Smooth muscle cell (in vitro differentiated cells): Measurements from ENCODE around the gene FEM1C. TPM values are rescaled to one million over a fixed set of nuclear protein-coding genes. Genes with fewer than 3 reads are reported as not detected.

Source experiments
- DNase-seq: peaks from one replicate; lab custom pipeline; 2025; ENCODE audit not compliant: unreplicated experiment; lab: John Stamatoyannopoulos, UW
- H2AFZ ChIP-seq: fragments of 200-600 bp; sonication (generic); 2 replicates; pipeline ENCODE4 v1.6.0; 2016; ENCODE audit warnings: antibody characterized with exemption, low read depth, mild to moderate bottlenecking
- H3F3A ChIP-seq: fragments of 200-600 bp; sonication (generic); 2 replicates; pipeline ENCODE4 v1.6.0; 2017; ENCODE audit warnings: antibody characterized with exemption, low read depth
- H3K27ac ChIP-seq: fragments of 200-600 bp; sonication (generic); 2 replicates; pipeline ENCODE4 v1.5.1; 2016; ENCODE audit warnings: low read depth, mild to moderate bottlenecking
- H3K27me3 ChIP-seq: fragments of 200-600 bp; sonication (generic); 2 replicates; pipeline ENCODE4 v1.6.1; 2016; ENCODE audit warnings: low read depth, mild to moderate bottlenecking
- H3K36me3 ChIP-seq: fragments of 200-600 bp; sonication (generic); 2 replicates; pipeline ENCODE4 v1.5.1; 2016; ENCODE audit warnings: low read depth
- H3K4me1 ChIP-seq: fragments of 200-600 bp; sonication (generic); 2 replicates; pipeline ENCODE4 v1.5.1; 2016; ENCODE audit warnings: low read depth
- H3K4me2 ChIP-seq: fragments of 200-600 bp; sonication (generic); 2 replicates; pipeline ENCODE4 v1.6.0; 2016; ENCODE audit warnings: mild to moderate bottlenecking
- H3K4me3 ChIP-seq: fragments of 200-600 bp; sonication (generic); 2 replicates; pipeline ENCODE4 v1.5.1; 2016; ENCODE audit warnings: mild to moderate bottlenecking
- H3K79me2 ChIP-seq: fragments of 200-600 bp; sonication (generic); 2 replicates; pipeline ENCODE4 v1.6.0; 2016; ENCODE audit warnings: low read depth, mild to moderate bottlenecking
- H3K9ac ChIP-seq: fragments of 200-600 bp; sonication (generic); 2 replicates; pipeline ENCODE4 v1.6.0; 2016; ENCODE audit warnings: low read depth
- H3K9me3 ChIP-seq: fragments of 200-600 bp; sonication (generic); replicated peaks from 2 replicates; pipeline ENCODE4 v1.5.1; 2016; ENCODE audit warnings: low read depth
- H4K20me1 ChIP-seq: fragments of 200-600 bp; sonication (generic); 2 replicates; pipeline ENCODE4 v1.6.0; 2016; ENCODE audit warnings: low read depth
- WGBS: methylation state at CpG from one replicate; pipeline ENCODE4 v1.1.7; 2016; ENCODE audit warnings: low lambda C conversion rate; 5-methylcytosine and 5-hydroxymethylcytosine counted together
- polyA plus RNA-seq: library from polyadenylated mRNA; unstranded; fragments of >200 nt; fragmentation: Nextera tagmentation; extraction: Ambion mirVana; gene quantifications from 2 replicates; pipeline ENCODE4 v1.2.1, GENCODE V29; 2016
- total RNA-seq: library from RNA; depleted of rRNA; stranded (reverse); fragments of >200 nt; gene quantifications from 2 replicates; pipeline ENCODE4 v1.2.3, GENCODE V29; 2014
- TF ChIP-seq, protein P1 (sequence below): fragments of 200-600 bp; sonication (generic); IDR thresholded peaks from 2 replicates; pipeline ENCODE4 v1.5.1; 2017; ENCODE audit warnings: borderline replicate concordance, mild to moderate bottlenecking, antibody characterized with exemption; ENCODE audit not compliant: insufficient read depth, poor library complexity, severe bottlenecking

FEM1C gene
- total and polyA plus RNA-seq, 2 experiments from 2014 or later = 5.9 to 31.7 TPM

GRCh38 chr5:115556276-115556675 lies 11.7 kb upstream of the FEM1C start:
- no peaks in the 10 kb centered on the region for H3K9me3 ChIP-seq
- H4K20me1 ChIP-seq = no peaks in the 10 kb centered on the region
- H2AFZ ChIP-seq = no peak overlapping the region
- no peak overlapping the region for H3K9ac ChIP-seq
- H3K4me1 ChIP-seq = no peaks in the 10 kb centered on the region
- WGBS = 95% methylated on average over 2 of the region's 2 CpGs
- TF ChIP-seq, protein P1, sequence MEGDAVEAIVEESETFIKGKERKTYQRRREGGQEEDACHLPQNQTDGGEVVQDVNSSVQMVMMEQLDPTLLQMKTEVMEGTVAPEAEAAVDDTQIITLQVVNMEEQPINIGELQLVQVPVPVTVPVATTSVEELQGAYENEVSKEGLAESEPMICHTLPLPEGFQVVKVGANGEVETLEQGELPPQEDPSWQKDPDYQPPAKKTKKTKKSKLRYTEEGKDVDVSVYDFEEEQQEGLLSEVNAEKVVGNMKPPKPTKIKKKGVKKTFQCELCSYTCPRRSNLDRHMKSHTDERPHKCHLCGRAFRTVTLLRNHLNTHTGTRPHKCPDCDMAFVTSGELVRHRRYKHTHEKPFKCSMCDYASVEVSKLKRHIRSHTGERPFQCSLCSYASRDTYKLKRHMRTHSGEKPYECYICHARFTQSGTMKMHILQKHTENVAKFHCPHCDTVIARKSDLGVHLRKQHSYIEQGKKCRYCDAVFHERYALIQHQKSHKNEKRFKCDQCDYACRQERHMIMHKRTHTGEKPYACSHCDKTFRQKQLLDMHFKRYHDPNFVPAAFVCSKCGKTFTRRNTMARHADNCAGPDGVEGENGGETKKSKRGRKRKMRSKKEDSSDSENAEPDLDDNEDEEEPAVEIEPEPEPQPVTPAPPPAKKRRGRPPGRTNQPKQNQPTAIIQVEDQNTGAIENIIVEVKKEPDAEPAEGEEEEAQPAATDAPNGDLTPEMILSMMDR = no peak
- H3K4me2 ChIP-seq = no peak overlapping the region
- no peak overlapping the region for H3K4me3 ChIP-seq
- no peaks in the 10 kb centered on the region for H3F3A ChIP-seq
- no peak overlapping the region for H3K27ac ChIP-seq
- H3K36me3 ChIP-seq = no peaks in the 10 kb centered on the region
- DNase-seq = no peak
- H3K27me3 ChIP-seq = no peaks in the 10 kb centered on the region
- H3K79me2 ChIP-seq = no peaks in the 10 kb centered on the region

GRCh38 chr5:115555084-115555633 lies 10.6 kb upstream of the FEM1C start:
- H3K9ac ChIP-seq = no peak overlapping the region
- H3F3A ChIP-seq = no peaks in the 10 kb centered on the region
- H2AFZ ChIP-seq = no peak overlapping the region
- H3K4me1 ChIP-seq = no peaks in the 10 kb centered on the region
- no peak for DNase-seq
- no peak overlapping the region for H3K27ac ChIP-seq
- no peaks in the 10 kb centered on the region for H3K9me3 ChIP-seq
- no peaks in the 10 kb centered on the region for H3K36me3 ChIP-seq
- 93% methylated on average over 4 of the region's 4 CpGs for WGBS
- TF ChIP-seq, protein P1 = no peak
- no peaks in the 10 kb centered on the region for H3K27me3 ChIP-seq
- H3K4me3 ChIP-seq = no peak overlapping the region
- no peaks in the 10 kb centered on the region for H4K20me1 ChIP-seq
- no peaks in the 10 kb centered on the region for H3K79me2 ChIP-seq
- no peak overlapping the region for H3K4me2 ChIP-seq

GRCh38 chr5:115553082-115553481 lies 8.5 kb upstream of the FEM1C start:
- TF ChIP-seq, protein P1 = no peak
- H3K27ac ChIP-seq = no peak overlapping the region
- no peaks in the 10 kb centered on the region for H4K20me1 ChIP-seq
- H3K4me1 ChIP-seq = no peaks in the 10 kb centered on the region
- no peaks in the 10 kb centered on the region for H3K36me3 ChIP-seq
- H3K79me2 ChIP-seq = no peaks in the 10 kb centered on the region
- H3K4me2 ChIP-seq = no peak overlapping the region
- 82% methylated on average over 4 of the region's 4 CpGs for WGBS
- no peak for DNase-seq
- no peak overlapping the region for H2AFZ ChIP-seq
- no peaks in the 10 kb centered on the region for H3K27me3 ChIP-seq
- H3K9me3 ChIP-seq = no peaks in the 10 kb centered on the region
- H3F3A ChIP-seq = no peaks in the 10 kb centered on the region
- H3K9ac ChIP-seq = no peak overlapping the region
- H3K4me3 ChIP-seq = no peak overlapping the region

DNA sequence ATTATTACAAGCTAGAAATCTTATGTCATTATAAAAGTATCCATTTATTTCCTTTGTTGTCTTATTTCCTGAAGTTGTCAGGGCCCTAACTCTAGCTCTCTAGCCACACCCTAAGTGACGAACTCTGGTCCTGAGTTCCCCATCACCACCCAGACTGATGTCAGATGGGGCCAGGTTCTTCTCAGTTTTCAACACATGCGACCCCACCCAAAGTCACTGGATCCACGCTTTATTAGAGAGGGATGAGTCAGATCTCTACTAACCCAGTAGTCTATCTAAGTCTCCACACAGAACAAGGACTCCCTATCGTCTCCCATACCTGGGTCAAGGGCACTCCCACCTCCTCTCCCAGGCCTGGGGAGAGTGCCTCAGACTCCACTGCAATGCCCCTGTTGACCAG lies 6.8 kb upstream of the FEM1C start:
- no peak overlapping the region for H3K9ac ChIP-seq
- no peaks in the 10 kb centered on the region for H3K9me3 ChIP-seq
- 66% methylated on average over 4 of the region's 4 CpGs for WGBS
- DNase-seq = no peak
- no peaks in the 10 kb centered on the region for H3K4me1 ChIP-seq
- H3K4me2 ChIP-seq = no peak overlapping the region
- H3F3A ChIP-seq = no peaks in the 10 kb centered on the region
- H3K79me2 ChIP-seq = no peaks in the 10 kb centered on the region
- H2AFZ ChIP-seq = no peak overlapping the region
- H3K4me3 ChIP-seq = no peak overlapping the region
- no peaks in the 10 kb centered on the region for H3K27me3 ChIP-seq
- no peaks in the 10 kb centered on the region for H3K36me3 ChIP-seq
- TF ChIP-seq, protein P1 = no peak
- H3K27ac ChIP-seq = no peak overlapping the region
- H4K20me1 ChIP-seq = no peaks in the 10 kb centered on the region
